HG03565 (cell line): Measurements from ENCODE around the gene SAT2.
"Not testable (repeated sequence)": the region's sequence is repeated elsewhere in the genome, so short reads cannot be mapped to it uniquely, and the experiment has no call there.

Experiments
- ATAC-seq: cut with Tn5 transposase; IDR thresholded peaks from one replicate; pipeline ENCODE4 v1.9.1; 2021; ENCODE audit warnings: mild to moderate bottlenecking, moderate library complexity; ENCODE audit not compliant: unreplicated experiment

Gene SAT2

GRCh38 chr17:7627250-7628121 is at the start of gene SAT2:
SAT2 (minus strand) TSS chr17:7627821; CDS start chr17:7627635, 186 bp downstream.
- ATAC-seq: peak; percentile 69

- no peak for ATAC-seq
Measured at GRCh38 chr17:7676533-7676932, 48.9 kb upstream of the SAT2 start.

- no peak for ATAC-seq
Measured at GRCh38 chr17:7674934-7675333, 47.3 kb upstream of the SAT2 start.

- no peak for ATAC-seq
Measured at GRCh38 chr17:7673239-7673638, 45.6 kb upstream of the SAT2 start.

GRCh38 chr17:7668482-7668881 is 40.9 kb upstream of the SAT2 start:
- no peak for ATAC-seq

GRCh38 chr17:7667656-7668406 is 40.2 kb upstream of the SAT2 start:
- no peak for ATAC-seq

- no peak for ATAC-seq
Measured at GRCh38 chr17:7656958-7657609, 29.5 kb upstream of the SAT2 start.

GRCh38 chr17:7655541-7655840 is 27.9 kb upstream of the SAT2 start:
- ATAC-seq: no peak

GRCh38 chr17:7654832-7655540 is 27.4 kb upstream of the SAT2 start:
- ATAC-seq: no peak

GRCh38 chr17:7652388-7653356 is 25.1 kb upstream of the SAT2 start:
- ATAC-seq: no peak

- ATAC-seq: no peak
Measured at GRCh38 chr17:7651665-7652387, 24.2 kb upstream of the SAT2 start.

- ATAC-seq: no peak
Measured at GRCh38 chr17:7651097-7651664, 23.6 kb upstream of the SAT2 start.

GRCh38 chr17:7650509-7651096 is 23.0 kb upstream of the SAT2 start, which contains the start of gene ATP1B2:
ATP1B2 (plus strand) TSS chr17:7650926; CDS start chr17:7651519, 593 bp downstream.
- ATAC-seq: peak; percentile 32

- no peak for ATAC-seq
Measured at GRCh38 chr17:7647018-7647417, 19.4 kb upstream of the SAT2 start.

- no peak for ATAC-seq
Measured at GRCh38 chr17:7646457-7646856, 18.8 kb upstream of the SAT2 start.

- ATAC-seq: no peak
Measured at GRCh38 chr17:7644775-7645174, 17.2 kb upstream of the SAT2 start.

- not testable (repeated sequence) for ATAC-seq
Measured at GRCh38 chr17:7641635-7642034, 14.0 kb upstream of the SAT2 start.

- ATAC-seq: no peak
Measured at GRCh38 chr17:7640783-7641182, 13.2 kb upstream of the SAT2 start.
